CD4-positive, alpha-beta T cell treated with Interleukin-4 for 4 hours (primary cell): Measurements from ENCODE around the gene SIVA1.
"Not testable (repeated sequence)": the region's sequence is repeated elsewhere in the genome, so short reads cannot be mapped to it uniquely, and the experiment has no call there.

Source experiments
- DNase-seq: peaks from one replicate; pipeline ENCODE4 v3.0.0-alpha.2; 2020

Gene SIVA1

GRCh38 chr14:104734991-104735779 lies 17.8 kb upstream of the SIVA1 start:
- no peak for DNase-seq

GRCh38 chr14:104735830-104736642 lies 16.9 kb upstream of the SIVA1 start:
- DNase-seq = no peak

- DNase-seq = no peak
These were observed 14.4 kb upstream of the SIVA1 start for GRCh38 chr14:104738375-104739019.

GRCh38 chr14:104739026-104739425 lies 13.9 kb upstream of the SIVA1 start:
- DNase-seq = no peak

GRCh38 chr14:104739546-104740516 lies 13.1 kb upstream of the SIVA1 start:
- DNase-seq = no peak

- no peak for DNase-seq
These were observed 11.7 kb upstream of the SIVA1 start for GRCh38 chr14:104741108-104741802.

- DNase-seq = no peak
These were observed 11.1 kb upstream of the SIVA1 start for GRCh38 chr14:104741803-104742251.

GRCh38 chr14:104742586-104743455 lies 10.1 kb upstream of the SIVA1 start:
- DNase-seq = no peak

- DNase-seq = no peak
These were observed 9.2 kb upstream of the SIVA1 start for GRCh38 chr14:104743461-104744380.

- DNase-seq = no peak
These were observed 8.5 kb upstream of the SIVA1 start for GRCh38 chr14:104744484-104744883.

- no peak for DNase-seq
These were observed 7.5 kb upstream of the SIVA1 start for GRCh38 chr14:104745431-104745830.

- DNase-seq = no peak
These were observed 6.8 kb upstream of the SIVA1 start for GRCh38 chr14:104746071-104746545.

- no peak for DNase-seq
These were observed 5.9 kb upstream of the SIVA1 start for GRCh38 chr14:104746934-104747481.

- DNase-seq = no peak
These were observed 5.1 kb upstream of the SIVA1 start for GRCh38 chr14:104747876-104748275.

- no peak for DNase-seq
These were observed 3.8 kb upstream of the SIVA1 start for GRCh38 chr14:104749111-104749649.

GRCh38 chr14:104750056-104750752 lies 2.7 kb upstream of the SIVA1 start:
- DNase-seq = no peak

- not testable (repeated sequence) for DNase-seq
These were observed 2.2 kb upstream of the SIVA1 start for GRCh38 chr14:104750753-104751057.
